C1 segment of cervical spinal cord (tissue), 14 donors: ENCODE data around the gene CNOT10.

Experiments used
- DNase-seq, 14 donors: peaks; one replicate each; lab custom pipeline; 2025; lab: John Stamatoyannopoulos, UW

Gene CNOT10

GRCh38 chr3:32817558-32818228 lies 132.7 kb downstream of the CNOT10 start, which contains the start of gene TRIM71:
TSS of gene TRIM71 (plus strand) at chr3:32817997. CDS start at chr3:32818081, 84 bp downstream.
- DNase-seq = no peak

- DNase-seq = no peak
Measured at GRCh38 chr3:32818229-32818969, 133.4 kb downstream of the CNOT10 start.

GRCh38 chr3:32818970-32819511 lies 134.1 kb downstream of the CNOT10 start:
- no peak for DNase-seq

- no peak for DNase-seq
Measured at GRCh38 chr3:32819551-32820348, 134.8 kb downstream of the CNOT10 start.

- no peak for DNase-seq
Measured at GRCh38 chr3:32820430-32820829, 135.4 kb downstream of the CNOT10 start.

GRCh38 chr3:32820971-32821685 lies 136.1 kb downstream of the CNOT10 start:
- DNase-seq = no peak

- DNase-seq = no peak
Measured at GRCh38 chr3:32821686-32822296, 136.8 kb downstream of the CNOT10 start.

GRCh38 chr3:32822609-32823498 lies 137.9 kb downstream of the CNOT10 start:
- DNase-seq = no peak
